HEK293 (cell line): ENCODE measurements around the gene PPID.

Experiments used
- CTCF ChIA-PET: fragments of 350-600 bp; formaldehyde crosslinking; extraction: SDS; loops from one replicate; lab custom pipeline; 2021; ENCODE audit warnings: antibody characterized with exemption; lab: Yijun Ruan, JAX
- POLR2A ChIA-PET: fragments of 300-600 bp; formaldehyde crosslinking; extraction: SDS; loops from one replicate; lab custom pipeline; 2020; ENCODE audit warnings: antibody characterized with exemption, inconsistent platforms; lab: Yijun Ruan, JAX
- H3K27ac ChIP-seq: fragments of 200-500 bp; sonication (Bioruptor generic); 2 replicates; pipeline ENCODE4 v1.5.1; 2014; ENCODE audit warnings: low read depth, low read length, control low read depth, inconsistent platforms; ENCODE audit errors: extremely low read depth
- H3K36me3 ChIP-seq, 2 experiments: fragments of 200-500 bp in 1 of 2; sonication (Bioruptor generic) in 1 of 2; 1 replicate in 1 of 2; 2 replicates in 1 of 2; pipeline ENCODE4 v1.5.1; 2014 to 2017; ENCODE audit warnings: inconsistent platforms in 2 of 2, low read length in 2 of 2; ENCODE audit not compliant: control insufficient read depth in 2 of 2, insufficient read depth in 1 of 2
- H3K4me1 ChIP-seq: fragments of 200-500 bp; sonication (Bioruptor generic); 2 replicates; pipeline ENCODE4 v1.5.1; 2014; ENCODE audit warnings: mild to moderate bottlenecking, low read length, inconsistent platforms; ENCODE audit not compliant: control insufficient read depth, insufficient read depth
- H3K4me3 ChIP-seq: 2 replicates; pipeline ENCODE4 v1.5.1; 2011; ENCODE audit warnings: low read depth, mild to moderate bottlenecking, control low read depth, low read length, moderate library complexity
- H3K9me3 ChIP-seq: fragments of 200-500 bp; sonication (Bioruptor generic); 2 replicates; pipeline ENCODE4 v1.5.1; 2014; ENCODE audit warnings: low read depth, low read length, inconsistent platforms; ENCODE audit not compliant: control insufficient read depth, insufficient read depth
- GLI4 ChIP-seq: fragments of 450-650 bp; formaldehyde crosslinking; IDR thresholded peaks from 2 replicates; pipeline ENCODE4 v1.5.1; 2016; ENCODE audit warnings: missing biosample characterization, missing genetic modification characterization
- GLIS2 ChIP-seq: fragments of 450-650 bp; formaldehyde crosslinking; IDR thresholded peaks from 2 replicates; pipeline ENCODE4 v1.5.1; 2016; ENCODE audit warnings: missing biosample characterization, missing genetic modification characterization
- KLF10 ChIP-seq: fragments of 450-650 bp; IDR thresholded peaks from 2 replicates; pipeline ENCODE4 v1.5.1; 2018; ENCODE audit warnings: missing biosample characterization, mild to moderate bottlenecking, missing genetic modification characterization
- OVOL3 ChIP-seq: fragments of 450-650 bp; formaldehyde crosslinking; IDR thresholded peaks from 2 replicates; pipeline ENCODE4 v1.5.1; 2016; ENCODE audit warnings: missing biosample characterization, missing genetic modification characterization
- PRDM1 ChIP-seq: fragments of 450-650 bp; formaldehyde crosslinking; IDR thresholded peaks from 2 replicates; pipeline ENCODE4; 2016; ENCODE audit warnings: missing biosample characterization, missing genetic modification characterization
- ZNF10 ChIP-seq: fragments of 450-650 bp; formaldehyde crosslinking; IDR thresholded peaks from 2 replicates; pipeline ENCODE4 v1.5.1; 2017; ENCODE audit warnings: missing biosample characterization, missing genetic modification characterization
- ZNF112 ChIP-seq: fragments of 450-650 bp; formaldehyde crosslinking; IDR thresholded peaks from 2 replicates; pipeline ENCODE4 v1.5.0; 2017; ENCODE audit warnings: missing biosample characterization, missing genetic modification characterization
- ZNF174 ChIP-seq: fragments of 450-650 bp; formaldehyde crosslinking; IDR thresholded peaks from 2 replicates; pipeline ENCODE4 v1.5.0; 2017; ENCODE audit warnings: missing biosample characterization, mild to moderate bottlenecking, missing genetic modification characterization
- ZNF24 ChIP-seq: fragments of 450-650 bp; formaldehyde crosslinking; IDR thresholded peaks from 2 replicates; pipeline ENCODE4 v1.5.1; 2016; ENCODE audit warnings: missing biosample characterization, missing genetic modification characterization
- ZNF518A ChIP-seq: fragments of 450-650 bp; formaldehyde crosslinking; conservative IDR thresholded peaks from 2 replicates; pipeline ENCODE4 v1.5.1; 2016; ENCODE audit warnings: low read depth, missing biosample characterization, missing genetic modification characterization
- ZNF548 ChIP-seq: fragments of 450-650 bp; formaldehyde crosslinking; IDR thresholded peaks from 2 replicates; pipeline ENCODE4 v1.5.1; 2016; ENCODE audit warnings: missing biosample characterization, missing genetic modification characterization
- ZNF585B ChIP-seq: fragments of 450-650 bp; formaldehyde crosslinking; IDR thresholded peaks from 2 replicates; pipeline ENCODE4 v1.5.1; 2016; ENCODE audit warnings: missing biosample characterization, missing genetic modification characterization
- ZNF707 ChIP-seq: fragments of 450-650 bp; formaldehyde crosslinking; IDR thresholded peaks from 2 replicates; pipeline ENCODE4 v1.5.1; 2016; ENCODE audit warnings: missing biosample characterization, missing genetic modification characterization
- ZSCAN30 ChIP-seq: fragments of 450-650 bp; IDR thresholded peaks from 2 replicates; pipeline ENCODE4 v1.5.1; 2018; ENCODE audit warnings: missing biosample characterization, mild to moderate bottlenecking, missing genetic modification characterization, moderate library complexity
- TF ChIP-seq, protein P1 (sequence below): fragments of 450-650 bp; formaldehyde crosslinking; IDR thresholded peaks from 2 replicates; pipeline ENCODE4 v1.5.1; 2016; ENCODE audit warnings: missing biosample characterization, missing genetic modification characterization
- TF ChIP-seq, protein P2 (sequence below): fragments of 450-650 bp; formaldehyde crosslinking; IDR thresholded peaks from 2 replicates; pipeline ENCODE4 v1.5.1; 2017; ENCODE audit warnings: missing biosample characterization, missing genetic modification characterization
- TF ChIP-seq, protein P3 (sequence below): fragments of 450-650 bp; formaldehyde crosslinking; IDR thresholded peaks from 2 replicates; pipeline ENCODE4 v1.5.1; 2016; ENCODE audit warnings: missing biosample characterization, missing genetic modification characterization, low read depth

PPID gene

GRCh38 chr4:158767451-158767850 is 44.3 kb upstream of the PPID start:
- Histone ChIP-seq H3K9me3 (no peaks in the 10 kb centered on the region), H3K4me1 (peaks cover 7% of the 10 kb centered on the region; the same call in 1 of the 2 replicates), H3K36me3 (no peaks in the 10 kb centered on the region), H3K27ac (no peak overlapping the region), H3K4me3 (no peak overlapping the region)
- POLR2A ChIA-PET, result no interaction called here
- TF ChIP-seq ZNF10 (tag by site-specific recombination) (no peak), OVOL3 (no peak), PRDM1 (tag by site-specific recombination) (0 out of 2 replicates have a peak, but pooled peaks have one; percentile 19), ZNF548 (tag by site-specific recombination) (no peak), ZNF24 (tag by site-specific recombination) (no peak)
- CTCF ChIA-PET, result no interaction called here

GRCh38 chr4:158766434-158767044 is 43.3 kb upstream of the PPID start:
- Histone ChIP-seq H3K4me1 (peaks cover 7% of the 10 kb centered on the region; the same call in 1 of the 2 replicates), H3K36me3 (no peaks in the 10 kb centered on the region), H3K9me3 (no peaks in the 10 kb centered on the region), H3K27ac (no peak overlapping the region), H3K4me3 (no peak overlapping the region)
- POLR2A ChIA-PET, result interaction anchor here (0.6 kb wide), 1 partner anchor 43 kb away, joined by 3 read pairs; no protein-coding TSS in a partner anchor
- CTCF ChIA-PET, result no interaction called here
- TF ChIP-seq ZSCAN30 (tag by site-specific recombination), result no peak

DNA sequence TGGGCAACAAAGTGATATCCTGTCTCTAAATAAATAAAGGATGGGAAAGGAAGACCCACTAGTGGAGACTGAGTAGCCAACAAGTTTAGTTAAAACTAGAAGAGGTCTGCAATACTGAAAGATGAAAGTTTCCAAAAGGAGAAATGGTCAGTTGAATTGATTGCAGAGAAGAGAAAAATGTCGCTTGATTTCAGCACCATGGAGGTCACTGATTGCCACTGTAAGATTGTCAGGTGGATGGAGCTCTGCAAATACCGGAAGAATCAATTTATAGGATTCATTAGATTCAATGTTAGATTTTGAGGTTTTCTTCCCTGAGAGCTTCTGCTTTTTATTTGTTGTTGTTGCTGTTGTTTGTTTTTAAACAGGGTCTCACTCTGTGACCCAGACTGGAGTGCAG is 40.3 kb upstream of the PPID start:
- Histone ChIP-seq H3K4me1 (peaks cover 3% of the 10 kb centered on the region; the same call in 1 of the 2 replicates), H3K9me3 (no peaks in the 10 kb centered on the region), H3K36me3 (no peaks in the 10 kb centered on the region), H3K27ac (no peak overlapping the region), H3K4me3 (no peak overlapping the region)
- CTCF ChIA-PET, result no interaction called here
- TF ChIP-seq ZNF174, result no peak
- TF ChIP-seq, protein P1, sequence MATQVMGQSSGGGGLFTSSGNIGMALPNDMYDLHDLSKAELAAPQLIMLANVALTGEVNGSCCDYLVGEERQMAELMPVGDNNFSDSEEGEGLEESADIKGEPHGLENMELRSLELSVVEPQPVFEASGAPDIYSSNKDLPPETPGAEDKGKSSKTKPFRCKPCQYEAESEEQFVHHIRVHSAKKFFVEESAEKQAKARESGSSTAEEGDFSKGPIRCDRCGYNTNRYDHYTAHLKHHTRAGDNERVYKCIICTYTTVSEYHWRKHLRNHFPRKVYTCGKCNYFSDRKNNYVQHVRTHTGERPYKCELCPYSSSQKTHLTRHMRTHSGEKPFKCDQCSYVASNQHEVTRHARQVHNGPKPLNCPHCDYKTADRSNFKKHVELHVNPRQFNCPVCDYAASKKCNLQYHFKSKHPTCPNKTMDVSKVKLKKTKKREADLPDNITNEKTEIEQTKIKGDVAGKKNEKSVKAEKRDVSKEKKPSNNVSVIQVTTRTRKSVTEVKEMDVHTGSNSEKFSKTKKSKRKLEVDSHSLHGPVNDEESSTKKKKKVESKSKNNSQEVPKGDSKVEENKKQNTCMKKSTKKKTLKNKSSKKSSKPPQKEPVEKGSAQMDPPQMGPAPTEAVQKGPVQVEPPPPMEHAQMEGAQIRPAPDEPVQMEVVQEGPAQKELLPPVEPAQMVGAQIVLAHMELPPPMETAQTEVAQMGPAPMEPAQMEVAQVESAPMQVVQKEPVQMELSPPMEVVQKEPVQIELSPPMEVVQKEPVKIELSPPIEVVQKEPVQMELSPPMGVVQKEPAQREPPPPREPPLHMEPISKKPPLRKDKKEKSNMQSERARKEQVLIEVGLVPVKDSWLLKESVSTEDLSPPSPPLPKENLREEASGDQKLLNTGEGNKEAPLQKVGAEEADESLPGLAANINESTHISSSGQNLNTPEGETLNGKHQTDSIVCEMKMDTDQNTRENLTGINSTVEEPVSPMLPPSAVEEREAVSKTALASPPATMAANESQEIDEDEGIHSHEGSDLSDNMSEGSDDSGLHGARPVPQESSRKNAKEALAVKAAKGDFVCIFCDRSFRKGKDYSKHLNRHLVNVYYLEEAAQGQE (tag by site-specific recombination), result peak; percentile 86
- POLR2A ChIA-PET, result no interaction called here

GRCh38 chr4:158762553-158762952 is 39.4 kb upstream of the PPID start:
- H3K4me1 ChIP-seq, result no peaks in the 10 kb centered on the region
- H3K27ac ChIP-seq, result no peak overlapping the region
- ChIA-PET CTCF (no interaction called here), POLR2A (no interaction called here)
- H3K36me3 ChIP-seq, result no peaks in the 10 kb centered on the region
- H3K9me3 ChIP-seq, result no peaks in the 10 kb centered on the region
- no peak overlapping the region for H3K4me3 ChIP-seq
- TF ChIP-seq ZNF585B (tag by site-specific recombination), result no peak
- TF ChIP-seq, protein P2, sequence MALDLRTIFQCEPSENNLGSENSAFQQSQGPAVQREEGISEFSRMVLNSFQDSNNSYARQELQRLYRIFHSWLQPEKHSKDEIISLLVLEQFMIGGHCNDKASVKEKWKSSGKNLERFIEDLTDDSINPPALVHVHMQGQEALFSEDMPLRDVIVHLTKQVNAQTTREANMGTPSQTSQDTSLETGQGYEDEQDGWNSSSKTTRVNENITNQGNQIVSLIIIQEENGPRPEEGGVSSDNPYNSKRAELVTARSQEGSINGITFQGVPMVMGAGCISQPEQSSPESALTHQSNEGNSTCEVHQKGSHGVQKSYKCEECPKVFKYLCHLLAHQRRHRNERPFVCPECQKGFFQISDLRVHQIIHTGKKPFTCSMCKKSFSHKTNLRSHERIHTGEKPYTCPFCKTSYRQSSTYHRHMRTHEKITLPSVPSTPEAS, result no peak
- TF ChIP-seq, protein P3, sequence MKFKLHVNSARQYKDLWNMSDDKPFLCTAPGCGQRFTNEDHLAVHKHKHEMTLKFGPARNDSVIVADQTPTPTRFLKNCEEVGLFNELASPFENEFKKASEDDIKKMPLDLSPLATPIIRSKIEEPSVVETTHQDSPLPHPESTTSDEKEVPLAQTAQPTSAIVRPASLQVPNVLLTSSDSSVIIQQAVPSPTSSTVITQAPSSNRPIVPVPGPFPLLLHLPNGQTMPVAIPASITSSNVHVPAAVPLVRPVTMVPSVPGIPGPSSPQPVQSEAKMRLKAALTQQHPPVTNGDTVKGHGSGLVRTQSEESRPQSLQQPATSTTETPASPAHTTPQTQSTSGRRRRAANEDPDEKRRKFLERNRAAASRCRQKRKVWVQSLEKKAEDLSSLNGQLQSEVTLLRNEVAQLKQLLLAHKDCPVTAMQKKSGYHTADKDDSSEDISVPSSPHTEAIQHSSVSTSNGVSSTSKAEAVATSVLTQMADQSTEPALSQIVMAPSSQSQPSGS (tag by site-specific recombination), result no peak
- TF ChIP-seq ZNF112, result no peak
- no peak for TF ChIP-seq ZNF518A
- no peak for TF ChIP-seq KLF10
- no peak for TF ChIP-seq GLI4
- no peak for TF ChIP-seq GLIS2 (tag by site-specific recombination)
- no peak for TF ChIP-seq ZNF707 (tag by site-specific recombination)
